HL-60 (cell line): ENCODE results near the gene ANXA11.

Experiments used
- DNase-seq, 2 experiments: peaks; one replicate each; pipeline ENCODE4 v3.0.0-alpha.2; 2010 to 2020; ENCODE audit warnings: low read depth in 1 of 2, low spot score in 1 of 2
- H3K27ac ChIP-seq: fragments of 250-450 bp; sonication (Bioruptor Pico); replicated peaks from 2 replicates; pipeline ENCODE4 v1.5.1; 2020; ENCODE audit warnings: mild to moderate bottlenecking, moderate library complexity
- H3K27me3 ChIP-seq: fragments of 250-450 bp; sonication (Bioruptor Pico); 2 replicates; pipeline ENCODE4 v1.5.1; 2021; ENCODE audit warnings: mild to moderate bottlenecking, moderate library complexity; ENCODE audit not compliant: insufficient read depth, poor library complexity, severe bottlenecking
- H3K4me3 ChIP-seq: replicated peaks from 2 replicates; pipeline ENCODE4 v1.5.1; 2011; ENCODE audit warnings: mild to moderate bottlenecking, control low read depth, low read length; ENCODE audit not compliant: insufficient read depth
- GABPA ChIP-seq: IDR thresholded peaks from 2 replicates; pipeline ENCODE4 v1.6.1; 2012; ENCODE audit warnings: low read depth
- POLR2AphosphoS5 ChIP-seq: IDR thresholded peaks from 2 replicates; pipeline ENCODE4 v1.6.1; 2012; ENCODE audit warnings: low read depth
- SPI1 ChIP-seq: IDR thresholded peaks from 2 replicates; pipeline ENCODE4 v1.6.1; 2012; ENCODE audit warnings: low read depth, mild to moderate bottlenecking, borderline replicate concordance
- TF ChIP-seq, protein P1 (sequence below): IDR thresholded peaks from one replicate; pipeline ENCODE4 v1.5.1; 2011; ENCODE audit warnings: low read length, control low read depth, inconsistent platforms; ENCODE audit not compliant: insufficient read depth
- TF ChIP-seq, protein P2 (sequence below): IDR thresholded peaks from 2 replicates; pipeline ENCODE4 v1.6.1; 2012; ENCODE audit warnings: low read depth; ENCODE audit not compliant: insufficient replicate concordance

ANXA11 gene

DNA sequence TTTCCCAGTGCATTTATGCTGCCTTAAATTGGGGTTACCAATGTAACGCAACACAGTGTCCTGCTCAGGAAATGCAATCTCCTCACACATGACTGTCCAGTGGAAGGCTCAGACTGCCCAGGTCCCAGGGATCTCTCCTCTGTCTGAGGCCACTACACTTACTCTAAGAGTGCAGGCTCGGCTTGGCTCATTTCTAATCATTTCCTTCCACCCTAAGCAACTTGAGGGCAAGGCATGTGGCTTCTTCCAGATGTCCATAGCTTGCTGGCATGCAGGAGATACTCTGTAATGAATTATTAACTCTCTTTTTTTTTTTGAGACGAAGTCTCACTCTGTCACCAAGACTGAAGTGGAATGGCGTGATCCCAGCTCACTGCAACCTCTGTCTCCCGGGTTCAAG, 49.1 kb downstream of the ANXA11 start:
- Histone ChIP-seq H3K27me3 (no peaks in the 10 kb centered on the region), H3K27ac (no peak overlapping the region), H3K4me3 (no peak overlapping the region)
- TF ChIP-seq, protein P1, sequence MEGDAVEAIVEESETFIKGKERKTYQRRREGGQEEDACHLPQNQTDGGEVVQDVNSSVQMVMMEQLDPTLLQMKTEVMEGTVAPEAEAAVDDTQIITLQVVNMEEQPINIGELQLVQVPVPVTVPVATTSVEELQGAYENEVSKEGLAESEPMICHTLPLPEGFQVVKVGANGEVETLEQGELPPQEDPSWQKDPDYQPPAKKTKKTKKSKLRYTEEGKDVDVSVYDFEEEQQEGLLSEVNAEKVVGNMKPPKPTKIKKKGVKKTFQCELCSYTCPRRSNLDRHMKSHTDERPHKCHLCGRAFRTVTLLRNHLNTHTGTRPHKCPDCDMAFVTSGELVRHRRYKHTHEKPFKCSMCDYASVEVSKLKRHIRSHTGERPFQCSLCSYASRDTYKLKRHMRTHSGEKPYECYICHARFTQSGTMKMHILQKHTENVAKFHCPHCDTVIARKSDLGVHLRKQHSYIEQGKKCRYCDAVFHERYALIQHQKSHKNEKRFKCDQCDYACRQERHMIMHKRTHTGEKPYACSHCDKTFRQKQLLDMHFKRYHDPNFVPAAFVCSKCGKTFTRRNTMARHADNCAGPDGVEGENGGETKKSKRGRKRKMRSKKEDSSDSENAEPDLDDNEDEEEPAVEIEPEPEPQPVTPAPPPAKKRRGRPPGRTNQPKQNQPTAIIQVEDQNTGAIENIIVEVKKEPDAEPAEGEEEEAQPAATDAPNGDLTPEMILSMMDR, result no peak
- no peak for TF ChIP-seq GABPA
- TF ChIP-seq POLR2AphosphoS5, result no peak
- no peak for TF ChIP-seq SPI1
- TF ChIP-seq, protein P2, sequence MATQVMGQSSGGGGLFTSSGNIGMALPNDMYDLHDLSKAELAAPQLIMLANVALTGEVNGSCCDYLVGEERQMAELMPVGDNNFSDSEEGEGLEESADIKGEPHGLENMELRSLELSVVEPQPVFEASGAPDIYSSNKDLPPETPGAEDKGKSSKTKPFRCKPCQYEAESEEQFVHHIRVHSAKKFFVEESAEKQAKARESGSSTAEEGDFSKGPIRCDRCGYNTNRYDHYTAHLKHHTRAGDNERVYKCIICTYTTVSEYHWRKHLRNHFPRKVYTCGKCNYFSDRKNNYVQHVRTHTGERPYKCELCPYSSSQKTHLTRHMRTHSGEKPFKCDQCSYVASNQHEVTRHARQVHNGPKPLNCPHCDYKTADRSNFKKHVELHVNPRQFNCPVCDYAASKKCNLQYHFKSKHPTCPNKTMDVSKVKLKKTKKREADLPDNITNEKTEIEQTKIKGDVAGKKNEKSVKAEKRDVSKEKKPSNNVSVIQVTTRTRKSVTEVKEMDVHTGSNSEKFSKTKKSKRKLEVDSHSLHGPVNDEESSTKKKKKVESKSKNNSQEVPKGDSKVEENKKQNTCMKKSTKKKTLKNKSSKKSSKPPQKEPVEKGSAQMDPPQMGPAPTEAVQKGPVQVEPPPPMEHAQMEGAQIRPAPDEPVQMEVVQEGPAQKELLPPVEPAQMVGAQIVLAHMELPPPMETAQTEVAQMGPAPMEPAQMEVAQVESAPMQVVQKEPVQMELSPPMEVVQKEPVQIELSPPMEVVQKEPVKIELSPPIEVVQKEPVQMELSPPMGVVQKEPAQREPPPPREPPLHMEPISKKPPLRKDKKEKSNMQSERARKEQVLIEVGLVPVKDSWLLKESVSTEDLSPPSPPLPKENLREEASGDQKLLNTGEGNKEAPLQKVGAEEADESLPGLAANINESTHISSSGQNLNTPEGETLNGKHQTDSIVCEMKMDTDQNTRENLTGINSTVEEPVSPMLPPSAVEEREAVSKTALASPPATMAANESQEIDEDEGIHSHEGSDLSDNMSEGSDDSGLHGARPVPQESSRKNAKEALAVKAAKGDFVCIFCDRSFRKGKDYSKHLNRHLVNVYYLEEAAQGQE, result no peak
- no peak for DNase-seq

DNA sequence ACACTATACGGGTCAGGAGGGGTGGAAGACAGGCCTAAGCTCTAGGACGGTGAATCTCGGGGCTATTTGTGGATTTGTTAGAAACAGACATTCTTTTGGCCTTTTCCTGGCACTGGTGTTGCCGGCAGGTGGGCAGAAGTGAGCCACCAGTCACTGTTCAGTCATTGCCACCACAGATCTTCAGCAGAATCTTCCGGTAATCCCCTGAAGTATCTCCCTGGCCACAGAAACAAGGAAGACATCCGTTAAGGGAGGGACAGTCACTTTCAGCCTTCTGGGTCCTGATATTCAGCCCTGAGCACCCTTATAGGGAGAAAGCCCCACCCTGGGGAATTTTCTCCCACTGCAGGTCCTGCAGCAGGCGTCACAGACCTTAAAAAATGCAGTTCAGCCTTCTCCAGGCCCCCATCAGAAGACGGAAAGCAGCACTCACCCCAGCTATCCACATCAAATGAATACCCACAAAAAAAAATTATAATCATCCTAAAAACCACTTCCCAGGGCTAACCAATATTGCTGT, 49.6 kb downstream of the ANXA11 start:
- TF ChIP-seq GABPA, result no peak
- TF ChIP-seq, protein P1, result no peak
- no peak for TF ChIP-seq POLR2AphosphoS5
- TF ChIP-seq, protein P2, result no peak
- TF ChIP-seq SPI1, result no peak
- no peak for DNase-seq
- no peak overlapping the region for H3K27ac ChIP-seq

DNA sequence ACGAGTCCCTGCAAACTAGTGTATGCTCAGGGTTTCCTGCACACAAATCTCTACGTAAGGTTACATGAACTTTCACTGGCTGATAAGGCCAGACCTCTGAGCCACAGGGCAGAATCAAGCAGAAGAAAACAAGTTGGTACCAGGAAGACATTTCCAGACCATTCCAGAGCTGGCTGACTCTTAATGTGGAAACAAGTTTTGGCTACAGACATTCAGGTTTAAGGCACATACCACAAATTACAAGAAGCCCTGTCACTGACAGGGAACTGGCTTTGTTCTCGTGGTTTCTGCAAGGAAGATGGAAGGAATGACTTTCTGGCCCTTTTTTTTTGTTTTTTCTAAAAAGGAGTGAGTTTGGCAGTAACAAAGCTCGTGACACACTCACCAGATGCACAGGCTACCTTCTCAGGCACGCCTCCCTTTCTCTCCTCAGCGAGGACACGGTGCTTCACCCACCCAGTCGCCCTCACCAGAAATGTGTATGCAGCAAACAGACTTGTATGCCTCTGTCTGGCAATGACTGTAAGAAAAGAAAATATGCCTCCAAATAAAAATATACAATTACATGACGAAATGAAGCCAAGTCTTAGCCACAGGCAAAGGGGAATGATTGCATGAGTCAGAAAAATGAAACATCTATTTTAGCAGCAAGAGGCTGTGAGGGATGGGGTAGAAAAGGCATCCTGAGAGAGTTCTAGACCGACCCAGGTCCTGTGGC, 50.2 kb downstream of the ANXA11 start:
- TF ChIP-seq, protein P1, result no peak
- TF ChIP-seq SPI1 (no peak), GABPA (no peak), POLR2AphosphoS5 (no peak)
- TF ChIP-seq, protein P2, result no peak
- H3K27me3 ChIP-seq, result no peaks in the 10 kb centered on the region
- H3K27ac ChIP-seq, result no peak overlapping the region
- no peak for DNase-seq
- no peak overlapping the region for H3K4me3 ChIP-seq

More for the DNA sequence above, 49.6 kb downstream of the ANXA11 start:
- no peaks in the 10 kb centered on the region for H3K27me3 ChIP-seq
- no peak overlapping the region for H3K4me3 ChIP-seq
